Loucy (cell line): Measurements from ENCODE around the gene UBE2J2.

Experiments used
- CTCF ChIP-seq: fragments of 200-600 bp; sonication (generic); conservative IDR thresholded peaks from 2 replicates; pipeline ENCODE4 v1.5.1; 2014; ENCODE audit warnings: mild to moderate bottlenecking, antibody characterized with exemption, low read length
- EZH2phosphoT487 ChIP-seq: fragments of 200-600 bp; IDR thresholded peaks from 2 replicates; pipeline ENCODE4 v1.6.1; 2018; ENCODE audit warnings: antibody characterized with exemption, mild to moderate bottlenecking, moderate library complexity, borderline replicate concordance

- peak; percentile 48 for TF ChIP-seq CTCF
- no peak for TF ChIP-seq EZH2phosphoT487
Measured at GRCh38 chr1:1264868-1265272, 8.8 kb downstream of the UBE2J2 start.
